ENCODE results near the gene ATAD3C.
"Not testable (repeated sequence)": the region's sequence is repeated elsewhere in the genome, so short reads cannot be mapped to it uniquely, and the experiment has no call there.

ATAD3C gene

GRCh38 chr1:1513675-1514074 is 64.2 kb downstream of the ATAD3C start:
- DNase-seq = not testable (repeated sequence)

GRCh38 chr1:1514376-1514775 is 64.9 kb downstream of the ATAD3C start:
- not testable (repeated sequence) for DNase-seq

- DNase-seq = not testable (repeated sequence)
These were observed 67.4 kb downstream of the ATAD3C start for GRCh38 chr1:1516923-1517322.

- DNase-seq = no peak
These were observed 68.6 kb downstream of the ATAD3C start for GRCh38 chr1:1517973-1518620.

GRCh38 chr1:1518621-1519007 is 69.1 kb downstream of the ATAD3C start:
- not testable (repeated sequence) for DNase-seq

Measured in activated gamma-delta T cell treated with Interleukin-2 at 50 U/mL for 16 hours (primary cell).